ENCODE measurements around the gene ATRN.

- no peak for TF ChIP-seq CTCF (conservative IDR thresholded peaks at IDR 0.05; ENCODE audit: low read depth, low read length)
- no peak for TF ChIP-seq EZH2phosphoT487 (IDR thresholded peaks at IDR 0.05; ENCODE audit: borderline replicate concordance, low read length)
- TF ChIP-seq EZH2 (IDR thresholded peaks at IDR 0.05; ENCODE audit: low read length, unreplicated experiment): no peak
Measured at GRCh38 chr20:3477861-3478544, 7.2 kb downstream of the ATRN start.

All from PC-3 (cell line).